ENCODE data around the gene SPTLC2.

DNA sequence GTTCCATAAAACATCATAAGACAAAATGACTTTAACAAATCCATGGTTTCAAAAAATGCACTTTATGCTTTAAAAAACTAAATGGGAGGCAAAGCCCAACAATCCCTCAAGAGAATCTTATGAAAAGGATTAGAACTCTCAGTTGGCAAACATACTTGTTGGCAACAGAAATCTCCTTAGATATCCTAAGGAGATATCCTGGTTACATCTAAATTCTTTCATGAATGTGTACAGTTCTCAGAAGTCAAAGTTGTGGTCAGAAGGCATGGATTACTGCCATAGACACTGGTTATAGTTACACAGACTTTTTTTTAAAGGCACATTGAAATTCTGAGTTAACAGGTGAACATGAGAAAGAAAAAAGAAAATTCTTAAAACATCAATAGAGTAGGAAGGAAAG lies 100.3 kb downstream of the SPTLC2 start:
- TF ChIP-seq, protein P1, sequence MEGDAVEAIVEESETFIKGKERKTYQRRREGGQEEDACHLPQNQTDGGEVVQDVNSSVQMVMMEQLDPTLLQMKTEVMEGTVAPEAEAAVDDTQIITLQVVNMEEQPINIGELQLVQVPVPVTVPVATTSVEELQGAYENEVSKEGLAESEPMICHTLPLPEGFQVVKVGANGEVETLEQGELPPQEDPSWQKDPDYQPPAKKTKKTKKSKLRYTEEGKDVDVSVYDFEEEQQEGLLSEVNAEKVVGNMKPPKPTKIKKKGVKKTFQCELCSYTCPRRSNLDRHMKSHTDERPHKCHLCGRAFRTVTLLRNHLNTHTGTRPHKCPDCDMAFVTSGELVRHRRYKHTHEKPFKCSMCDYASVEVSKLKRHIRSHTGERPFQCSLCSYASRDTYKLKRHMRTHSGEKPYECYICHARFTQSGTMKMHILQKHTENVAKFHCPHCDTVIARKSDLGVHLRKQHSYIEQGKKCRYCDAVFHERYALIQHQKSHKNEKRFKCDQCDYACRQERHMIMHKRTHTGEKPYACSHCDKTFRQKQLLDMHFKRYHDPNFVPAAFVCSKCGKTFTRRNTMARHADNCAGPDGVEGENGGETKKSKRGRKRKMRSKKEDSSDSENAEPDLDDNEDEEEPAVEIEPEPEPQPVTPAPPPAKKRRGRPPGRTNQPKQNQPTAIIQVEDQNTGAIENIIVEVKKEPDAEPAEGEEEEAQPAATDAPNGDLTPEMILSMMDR (IDR thresholded peaks at IDR 0.05), result no peak
- TF ChIP-seq POLR2A (IDR thresholded peaks at IDR 0.05) (no peak), POLR2AphosphoS5 (IDR thresholded peaks at IDR 0.05) (no peak)
